Panc1 (cell line): Measurements from ENCODE around the gene NFATC3. TPM values are rescaled to one million over a fixed set of nuclear protein-coding genes. Genes with fewer than 3 reads are reported as not detected.

ENCODE experiments used
- ATAC-seq: fragments of 200-7000 bp; cut with Tn5 transposase; 2 replicates; pipeline ENCODE4 v1.9.1; 2020; ENCODE audit warnings: mild to moderate bottlenecking, moderate library complexity
- BruUV-seq: library from RNA; stranded (reverse); fragments of 400-500 nt; replicated peaks from 2 replicates; lab custom pipeline; 2021; lab: Mats Ljungman, UMichigan
- CTCF ChIA-PET: fragments of 300-600 bp; sonication (Branson Sonifier 250); formaldehyde crosslinking; loops from one replicate; lab custom pipeline; 2022; ENCODE audit warnings: antibody characterized with exemption; lab: Charles Lee
- POLR2A ChIA-PET: fragments of 300-600 bp; sonication (Branson Sonifier 250); formaldehyde crosslinking; loops from one replicate; lab custom pipeline; 2022; ENCODE audit warnings: antibody characterized with exemption; lab: Charles Lee
- DNase-seq: peaks from one replicate; pipeline ENCODE4 v3.0.0-alpha.2; 2010; ENCODE audit warnings: low read depth, low spot score
- H3K27ac ChIP-seq: 2 replicates; pipeline ENCODE4 v1.5.1; 2011; ENCODE audit warnings: mild to moderate bottlenecking, low read length, inconsistent platforms
- H3K27me3 ChIP-seq: fragments of 200-500 bp; sonication (Bioruptor generic); 2 replicates; pipeline ENCODE4 v1.6.0; 2014; ENCODE audit warnings: low read length, inconsistent platforms; ENCODE audit not compliant: control insufficient read depth, insufficient read depth
- H3K36me3 ChIP-seq: fragments of 200-500 bp; sonication (Bioruptor generic); 2 replicates; pipeline ENCODE4 v1.5.1; 2014; ENCODE audit warnings: inconsistent platforms, mild to moderate bottlenecking, low read length, moderate library complexity; ENCODE audit not compliant: control insufficient read depth, insufficient read depth
- H3K4me1 ChIP-seq: 2 replicates; pipeline ENCODE4 v1.5.1; 2011; ENCODE audit warnings: inconsistent platforms, mild to moderate bottlenecking, low read length, moderate library complexity; ENCODE audit not compliant: control insufficient read depth, insufficient read depth
- H3K4me3 ChIP-seq, 2 experiments: 2 replicates each; pipeline ENCODE4 v1.5.1; 2011 to 2012; ENCODE audit warnings: low read depth in 2 of 2, low read length in 2 of 2, mild to moderate bottlenecking in 2 of 2, inconsistent platforms in 1 of 2, moderate library complexity in 1 of 2
- H3K9me3 ChIP-seq: fragments of 200-500 bp; sonication (Bioruptor generic); 2 replicates; pipeline ENCODE4 v1.5.1; 2014; ENCODE audit warnings: low read depth, mild to moderate bottlenecking, inconsistent platforms, low read length, moderate library complexity; ENCODE audit not compliant: control insufficient read depth, insufficient read depth
- POLR2AphosphoS5 ChIP-seq: IDR thresholded peaks from 2 replicates; pipeline ENCODE4 v1.6.1; 2012; ENCODE audit warnings: mild to moderate bottlenecking, low read depth, low read length, moderate library complexity
- SIN3A ChIP-seq: IDR thresholded peaks from 2 replicates; pipeline ENCODE4 v1.6.1; 2012; ENCODE audit warnings: low read depth, mild to moderate bottlenecking, low read length, moderate library complexity, borderline replicate concordance; ENCODE audit not compliant: insufficient read depth
- TCF7L2 ChIP-seq: IDR thresholded peaks from 2 replicates; pipeline ENCODE4 v1.6.1; 2011; ENCODE audit warnings: mild to moderate bottlenecking, low read depth, low read length, inconsistent platforms
- in situ Hi-C: cut with HindIII; loops from 2 replicates; pipeline ENCODE4 v1.10.0; 2016; ENCODE audit warnings: low sequenced_read_pairs, low pct_unique_long_range_greater_than_20kb
- intact Hi-C: fragments of 100-400 bp; cut with micrococcal nuclease; formaldehyde crosslinking; loops from one replicate; pipeline ENCODE4 v1.10.0; 2022; ENCODE audit not compliant: unreplicated experiment
- total RNA-seq: library from RNA; stranded (reverse); gene quantifications from one replicate; pipeline ENCODE4 v1.2.1, GENCODE V29; 2021; ENCODE audit not compliant: unreplicated experiment
- TF ChIP-seq, protein P1 (sequence below), 2 experiments: IDR thresholded peaks; 2 replicates each; pipeline ENCODE4 v1.6.1; 2011 to 2012; ENCODE audit warnings: low read depth in 2 of 2, control low read depth in 1 of 2, low read length in 1 of 2, mild to moderate bottlenecking in 1 of 2, moderate library complexity in 1 of 2; ENCODE audit not compliant: insufficient read depth in 1 of 2
- TF ChIP-seq, protein P2 (sequence below): fragments of 450-650 bp; IDR thresholded peaks from 2 replicates; pipeline ENCODE4 v1.5.1; 2017; ENCODE audit warnings: mild to moderate bottlenecking

NFATC3 gene
- total RNA-seq, 1 experiment from 2014 or later: 24.8 TPM

DNA sequence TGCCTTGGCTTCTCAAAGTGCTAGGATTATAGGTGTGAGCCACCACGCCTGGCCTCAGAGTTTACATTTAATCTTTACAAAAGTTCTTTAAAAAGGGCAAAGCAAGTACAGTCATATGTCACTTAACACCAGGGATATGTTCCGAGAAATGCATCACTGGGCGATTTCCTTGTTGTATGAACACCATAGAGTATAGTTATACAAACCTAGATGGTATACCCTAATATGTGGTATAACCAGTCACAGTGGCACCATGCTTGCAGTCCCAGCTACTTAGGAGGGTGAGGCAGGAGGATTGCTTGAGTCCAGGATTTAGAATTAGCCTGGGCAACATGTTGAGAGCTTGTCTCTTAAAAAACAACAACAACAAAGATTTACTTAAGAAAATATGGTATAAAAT, 51.3 kb downstream of the NFATC3 start:
- TF ChIP-seq TCF7L2: no peak
- TF ChIP-seq, protein P1, sequence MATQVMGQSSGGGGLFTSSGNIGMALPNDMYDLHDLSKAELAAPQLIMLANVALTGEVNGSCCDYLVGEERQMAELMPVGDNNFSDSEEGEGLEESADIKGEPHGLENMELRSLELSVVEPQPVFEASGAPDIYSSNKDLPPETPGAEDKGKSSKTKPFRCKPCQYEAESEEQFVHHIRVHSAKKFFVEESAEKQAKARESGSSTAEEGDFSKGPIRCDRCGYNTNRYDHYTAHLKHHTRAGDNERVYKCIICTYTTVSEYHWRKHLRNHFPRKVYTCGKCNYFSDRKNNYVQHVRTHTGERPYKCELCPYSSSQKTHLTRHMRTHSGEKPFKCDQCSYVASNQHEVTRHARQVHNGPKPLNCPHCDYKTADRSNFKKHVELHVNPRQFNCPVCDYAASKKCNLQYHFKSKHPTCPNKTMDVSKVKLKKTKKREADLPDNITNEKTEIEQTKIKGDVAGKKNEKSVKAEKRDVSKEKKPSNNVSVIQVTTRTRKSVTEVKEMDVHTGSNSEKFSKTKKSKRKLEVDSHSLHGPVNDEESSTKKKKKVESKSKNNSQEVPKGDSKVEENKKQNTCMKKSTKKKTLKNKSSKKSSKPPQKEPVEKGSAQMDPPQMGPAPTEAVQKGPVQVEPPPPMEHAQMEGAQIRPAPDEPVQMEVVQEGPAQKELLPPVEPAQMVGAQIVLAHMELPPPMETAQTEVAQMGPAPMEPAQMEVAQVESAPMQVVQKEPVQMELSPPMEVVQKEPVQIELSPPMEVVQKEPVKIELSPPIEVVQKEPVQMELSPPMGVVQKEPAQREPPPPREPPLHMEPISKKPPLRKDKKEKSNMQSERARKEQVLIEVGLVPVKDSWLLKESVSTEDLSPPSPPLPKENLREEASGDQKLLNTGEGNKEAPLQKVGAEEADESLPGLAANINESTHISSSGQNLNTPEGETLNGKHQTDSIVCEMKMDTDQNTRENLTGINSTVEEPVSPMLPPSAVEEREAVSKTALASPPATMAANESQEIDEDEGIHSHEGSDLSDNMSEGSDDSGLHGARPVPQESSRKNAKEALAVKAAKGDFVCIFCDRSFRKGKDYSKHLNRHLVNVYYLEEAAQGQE (IDR thresholded peaks at IDR 0.05; ENCODE audit: insufficient read depth in 1 of 2, low read depth in 2 of 2, low read length in 1 of 2): no peak
- no peak for TF ChIP-seq SIN3A
- TF ChIP-seq, protein P2, sequence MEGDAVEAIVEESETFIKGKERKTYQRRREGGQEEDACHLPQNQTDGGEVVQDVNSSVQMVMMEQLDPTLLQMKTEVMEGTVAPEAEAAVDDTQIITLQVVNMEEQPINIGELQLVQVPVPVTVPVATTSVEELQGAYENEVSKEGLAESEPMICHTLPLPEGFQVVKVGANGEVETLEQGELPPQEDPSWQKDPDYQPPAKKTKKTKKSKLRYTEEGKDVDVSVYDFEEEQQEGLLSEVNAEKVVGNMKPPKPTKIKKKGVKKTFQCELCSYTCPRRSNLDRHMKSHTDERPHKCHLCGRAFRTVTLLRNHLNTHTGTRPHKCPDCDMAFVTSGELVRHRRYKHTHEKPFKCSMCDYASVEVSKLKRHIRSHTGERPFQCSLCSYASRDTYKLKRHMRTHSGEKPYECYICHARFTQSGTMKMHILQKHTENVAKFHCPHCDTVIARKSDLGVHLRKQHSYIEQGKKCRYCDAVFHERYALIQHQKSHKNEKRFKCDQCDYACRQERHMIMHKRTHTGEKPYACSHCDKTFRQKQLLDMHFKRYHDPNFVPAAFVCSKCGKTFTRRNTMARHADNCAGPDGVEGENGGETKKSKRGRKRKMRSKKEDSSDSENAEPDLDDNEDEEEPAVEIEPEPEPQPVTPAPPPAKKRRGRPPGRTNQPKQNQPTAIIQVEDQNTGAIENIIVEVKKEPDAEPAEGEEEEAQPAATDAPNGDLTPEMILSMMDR: no peak
- TF ChIP-seq POLR2AphosphoS5: no peak
- BruUV-seq: no TSS peak
- Histone ChIP-seq H3K36me3 (no peaks in the 10 kb centered on the region), H3K4me1 (no peaks in the 10 kb centered on the region), H3K4me3 (no peak overlapping the region), H3K27me3 (no peaks in the 10 kb centered on the region), H3K9me3 (no peaks in the 10 kb centered on the region), H3K27ac (no peak overlapping the region)
- intact Hi-C loops: no loop called here
- in situ Hi-C loops: no loop called here
- ChIA-PET POLR2A (no interaction called here), CTCF (no interaction called here)
- no peak for DNase-seq
- ATAC-seq: no peak

DNA sequence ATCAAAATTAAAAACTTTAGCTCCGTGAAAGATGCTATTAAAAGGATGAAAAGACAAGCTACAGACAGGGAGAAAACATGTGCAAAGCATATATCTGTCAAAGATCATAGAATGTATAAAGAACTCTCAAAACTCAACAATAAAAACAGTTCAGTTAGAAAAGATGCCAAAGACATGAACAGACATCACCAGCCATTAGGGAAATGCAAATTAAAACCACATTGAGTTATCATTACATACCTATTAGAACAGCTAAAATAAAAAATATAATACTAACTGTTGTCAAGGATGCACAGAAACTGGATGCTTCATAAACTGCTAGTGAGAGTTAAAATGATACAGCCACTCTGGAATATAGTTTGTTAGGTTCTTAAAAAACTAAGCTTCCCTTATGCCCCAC, 58.8 kb downstream of the NFATC3 start:
- H3K27ac ChIP-seq: no peak overlapping the region
- intact Hi-C loops (no loop called here), in situ Hi-C loops (no loop called here)
- POLR2A ChIA-PET: no interaction called here
- no TSS peak for BruUV-seq
- CTCF ChIA-PET: no interaction called here
- H3K27me3 ChIP-seq: no peaks in the 10 kb centered on the region
- no peak overlapping the region for H3K4me3 ChIP-seq
- ATAC-seq (no peak), DNase-seq (no peak)
- no peaks in the 10 kb centered on the region for H3K36me3 ChIP-seq
- TF ChIP-seq POLR2AphosphoS5 (no peak), TCF7L2 (no peak), SIN3A (no peak)
- TF ChIP-seq, protein P2: no peak
- TF ChIP-seq, protein P1 (IDR thresholded peaks at IDR 0.05; ENCODE audit: insufficient read depth in 1 of 2, low read depth in 2 of 2, low read length in 1 of 2): no peak
- no peaks in the 10 kb centered on the region for H3K4me1 ChIP-seq
- H3K9me3 ChIP-seq: no peaks in the 10 kb centered on the region
